ENCODE measurements around the gene MEIS2.

The MEIS2 gene

DNA sequence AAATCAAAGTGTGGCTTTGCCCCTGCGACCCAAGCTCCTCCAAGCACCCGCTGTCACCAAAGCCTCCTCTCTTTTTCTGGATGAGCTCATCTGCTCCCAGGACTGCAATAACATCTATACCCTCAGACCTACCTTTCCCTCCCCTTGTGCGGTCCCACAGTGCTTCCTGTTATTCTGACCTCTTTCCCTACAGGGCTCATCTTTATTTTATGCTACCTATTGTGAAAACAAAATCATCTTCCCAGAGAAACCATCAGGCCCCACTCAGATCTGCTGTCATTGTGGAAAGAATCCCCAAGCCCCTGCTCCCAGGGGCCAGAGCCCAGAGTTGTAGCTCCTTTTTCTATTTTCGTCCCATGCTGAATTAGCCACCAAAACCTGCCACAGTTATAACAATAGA, 162.2 kb downstream of the MEIS2 start:
- no peak for DNase-seq (ENCODE audit: low read depth in 1 of 2, low spot score in 1 of 2)

DNA sequence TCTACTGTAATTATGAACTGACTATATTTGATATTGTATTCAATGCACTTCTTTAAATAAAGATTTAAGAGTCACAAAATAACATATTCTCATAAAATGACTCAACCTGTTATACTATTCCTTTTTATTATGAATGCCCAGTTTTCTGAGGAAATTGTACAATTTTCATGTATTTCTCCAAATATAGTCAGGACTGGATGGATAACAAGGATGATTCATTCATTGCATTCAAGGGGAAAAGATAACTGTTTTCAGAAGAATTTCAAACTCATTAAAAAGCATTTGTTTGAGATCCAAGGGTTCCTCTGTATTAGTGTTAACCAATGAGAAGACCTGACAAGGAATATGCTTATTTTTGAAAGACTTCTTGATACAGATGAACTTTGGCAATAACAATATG, 163.7 kb downstream of the MEIS2 start:
- no peak for DNase-seq (ENCODE audit: low read depth in 1 of 2, low spot score in 1 of 2)

DNA sequence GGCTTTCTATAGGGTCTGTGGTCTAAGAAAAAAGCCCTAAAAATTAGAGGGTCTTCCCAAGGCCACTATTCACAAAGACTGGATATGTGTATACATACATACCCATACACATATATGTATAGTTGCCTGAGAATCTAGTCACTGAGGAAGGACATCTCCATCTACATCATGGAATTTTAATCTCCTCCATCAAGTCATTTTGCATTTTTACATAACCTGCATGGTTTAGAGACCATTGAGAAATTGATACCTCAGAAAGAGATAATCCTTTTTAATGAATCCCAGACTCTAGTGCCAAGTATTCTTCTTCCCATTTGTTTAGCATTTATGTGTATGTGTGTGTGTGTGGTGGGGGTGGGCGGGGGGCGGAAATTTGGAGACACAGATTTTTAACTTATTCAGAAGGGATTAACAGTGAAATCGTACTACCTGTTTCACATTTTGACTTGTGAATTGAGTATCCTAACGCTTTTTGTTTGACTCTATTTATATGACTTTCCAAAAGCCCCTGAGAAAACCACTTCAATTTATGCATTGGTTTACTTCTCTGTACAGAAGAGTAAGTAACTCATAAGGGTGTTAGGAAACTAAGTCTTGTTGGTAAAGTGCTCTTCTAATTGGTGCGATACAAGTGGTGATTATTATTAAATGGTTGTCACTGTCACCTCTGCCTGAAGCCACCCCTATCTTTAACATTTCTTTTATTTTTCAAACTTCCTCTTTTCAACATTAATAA, 166.9 kb downstream of the MEIS2 start:
- DNase-seq (ENCODE audit: low read depth in 1 of 2, low spot score in 1 of 2): no peak

DNA sequence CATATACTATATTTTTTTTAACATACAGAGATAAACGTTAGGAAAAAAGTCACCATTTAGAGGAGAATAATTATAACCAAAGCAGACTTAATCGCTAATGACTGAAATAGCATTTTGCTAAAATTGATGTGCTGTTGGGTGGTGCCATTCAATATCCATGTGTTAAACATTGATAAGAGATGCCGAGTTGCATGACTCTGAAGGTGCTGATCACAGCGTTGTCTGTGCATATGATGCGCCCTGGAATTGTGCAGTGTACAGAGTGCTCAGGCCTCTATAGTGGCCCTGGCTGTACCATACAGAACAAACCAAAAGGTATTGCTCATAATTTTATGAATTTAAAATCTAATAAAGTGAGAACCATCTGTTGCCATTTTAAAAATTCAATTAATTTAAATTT, 168.3 kb downstream of the MEIS2 start:
- DNase-seq (ENCODE audit: low read depth in 1 of 2, low spot score in 1 of 2): no peak

DNA sequence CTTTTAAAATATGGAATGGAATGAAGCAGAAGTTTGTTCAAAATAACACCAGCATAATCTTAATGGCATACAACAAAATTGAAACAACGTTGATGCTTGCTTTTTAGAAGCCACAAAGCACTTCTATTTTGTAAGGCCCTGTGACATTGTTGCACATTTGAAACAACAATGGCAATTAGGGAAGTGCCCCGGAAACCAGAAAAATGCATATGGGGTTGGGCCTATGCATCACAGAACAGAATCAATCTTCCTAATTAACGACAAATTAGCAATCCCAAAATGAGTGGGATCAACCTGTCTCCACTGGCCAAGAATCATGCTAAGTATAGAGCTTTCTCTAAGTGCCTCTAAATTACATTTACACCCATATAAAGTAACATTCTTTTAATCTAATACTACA, 168.9 kb downstream of the MEIS2 start:
- no peak for DNase-seq (ENCODE audit: low read depth in 1 of 2, low spot score in 1 of 2)

DNA sequence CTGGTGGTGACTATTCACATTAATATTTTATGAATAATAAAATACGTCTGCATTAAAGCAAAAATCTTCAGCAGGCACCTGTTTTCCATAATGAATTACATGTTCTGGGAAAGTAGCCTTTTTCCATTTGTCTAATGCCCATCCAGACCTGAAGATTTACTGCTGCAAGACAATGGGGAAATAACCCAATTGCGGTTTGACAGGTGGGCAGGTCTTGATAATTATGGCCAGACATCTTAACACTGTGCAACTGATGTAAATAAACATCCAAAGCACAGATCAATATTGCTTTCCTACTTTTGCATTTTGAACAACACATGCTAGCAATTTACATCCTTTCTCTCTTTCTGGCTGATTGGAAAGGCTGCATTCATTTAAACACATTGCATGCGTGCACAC, 173.9 kb downstream of the MEIS2 start:
- no peak for DNase-seq (ENCODE audit: low read depth in 1 of 2, low spot score in 1 of 2)

DNA sequence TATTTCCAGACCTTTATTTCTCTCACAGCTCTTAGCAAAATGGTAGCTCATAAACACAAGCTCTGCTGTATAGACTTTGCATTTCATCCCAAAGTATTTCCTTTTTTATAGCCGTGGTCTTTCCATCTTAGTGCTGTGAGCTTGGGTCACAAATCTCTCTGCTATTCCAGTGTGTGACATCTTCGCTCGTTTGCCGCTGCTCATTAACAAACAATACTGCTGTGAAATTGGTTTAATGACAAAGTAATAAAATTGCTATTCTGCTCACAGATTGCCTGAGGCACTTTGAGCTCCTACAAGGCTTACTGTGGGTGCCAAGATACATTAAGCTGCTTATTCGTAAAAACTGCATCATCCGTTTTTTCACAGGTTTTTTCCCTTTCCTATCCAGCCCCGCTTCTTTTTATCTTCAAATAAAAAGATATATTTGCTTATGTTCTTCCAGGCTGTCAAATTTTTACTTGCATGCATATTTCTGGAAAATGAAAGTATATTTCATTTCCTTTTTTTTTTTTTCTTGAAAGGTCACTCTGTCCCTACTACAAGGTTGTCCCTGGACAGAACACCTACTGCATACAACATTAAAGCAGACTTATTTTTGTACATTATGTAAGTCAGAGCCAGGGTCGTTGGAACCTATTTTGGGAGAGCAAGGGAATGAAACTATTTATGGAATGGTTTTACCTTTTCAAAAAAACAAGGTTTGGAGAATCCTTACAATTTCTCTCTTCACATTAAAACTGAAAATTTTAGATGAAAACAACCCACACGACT, 174.5 kb downstream of the MEIS2 start:
- no peak for DNase-seq (ENCODE audit: low read depth in 1 of 2, low spot score in 1 of 2)

DNA sequence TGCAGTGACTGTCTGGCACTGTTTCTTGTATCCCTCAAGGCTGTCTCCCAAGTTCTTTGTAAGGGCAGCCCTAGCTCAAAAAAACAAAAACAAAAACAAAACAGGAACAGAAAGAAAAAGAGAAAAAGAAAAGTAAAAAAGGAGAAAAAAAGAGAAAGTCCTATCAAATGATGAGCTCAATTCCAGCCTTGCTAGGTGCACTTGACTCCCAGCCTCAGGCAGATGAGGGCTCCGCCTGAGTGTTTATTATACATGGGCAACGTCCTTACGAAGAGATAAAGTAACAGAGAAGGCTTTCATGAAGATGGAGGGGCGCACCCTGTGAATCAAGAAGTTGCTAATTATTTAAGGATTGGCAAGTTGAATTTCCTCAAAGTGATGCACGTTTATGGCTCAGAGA, 175.3 kb downstream of the MEIS2 start:
- DNase-seq (ENCODE audit: low read depth in 1 of 2, low spot score in 1 of 2): no peak

DNA sequence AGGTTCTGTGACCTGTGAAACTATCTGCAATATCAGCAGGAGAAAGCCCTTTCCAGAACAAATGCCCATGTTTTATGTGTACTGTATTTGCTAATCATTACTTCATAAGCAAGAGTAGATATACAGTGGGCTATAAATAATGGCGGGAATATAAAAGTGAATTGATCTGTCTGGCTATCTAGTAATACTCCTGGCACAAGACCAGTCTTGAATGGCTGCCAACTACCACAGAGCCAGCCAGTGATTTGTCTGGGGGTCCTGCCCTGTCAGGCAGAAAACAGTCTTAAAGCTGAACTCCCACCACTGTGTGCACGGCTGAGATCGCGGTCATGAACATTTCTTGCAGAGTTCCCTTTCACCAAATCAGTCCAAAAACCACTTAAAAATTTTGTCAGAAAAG, 176.3 kb downstream of the MEIS2 start:
- no peak for DNase-seq (ENCODE audit: low read depth in 1 of 2, low spot score in 1 of 2)

DNA sequence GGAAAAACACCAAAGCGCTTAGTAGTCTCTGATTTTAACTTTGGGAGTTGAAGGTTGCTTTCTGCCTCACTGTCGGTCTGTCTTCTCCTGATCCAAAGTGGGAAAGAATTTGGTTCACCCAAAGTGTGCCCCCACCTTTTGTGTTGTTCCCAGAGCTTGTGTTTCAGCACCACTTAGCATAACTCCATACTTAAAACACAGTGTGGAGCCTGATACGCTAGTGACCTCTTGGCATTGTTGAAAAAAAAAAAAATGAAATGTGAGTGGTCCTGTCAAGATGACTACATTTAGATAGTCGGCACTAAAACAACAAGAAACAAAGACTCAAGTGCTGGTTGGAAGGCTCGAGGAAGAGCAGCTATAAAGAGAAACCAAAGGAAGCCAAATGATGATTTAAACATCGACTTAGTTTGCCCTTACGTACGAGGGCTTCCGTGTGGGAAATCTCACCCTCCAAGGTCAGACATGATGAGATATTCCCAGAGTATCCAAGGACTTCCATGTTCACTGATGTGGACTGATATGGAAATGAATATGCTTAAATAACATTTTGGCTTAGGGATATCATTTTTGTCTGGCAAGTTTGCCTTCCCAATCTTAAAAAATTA, 178.8 kb downstream of the MEIS2 start:
- DNase-seq (ENCODE audit: low read depth in 1 of 2, low spot score in 1 of 2): no peak

DNA sequence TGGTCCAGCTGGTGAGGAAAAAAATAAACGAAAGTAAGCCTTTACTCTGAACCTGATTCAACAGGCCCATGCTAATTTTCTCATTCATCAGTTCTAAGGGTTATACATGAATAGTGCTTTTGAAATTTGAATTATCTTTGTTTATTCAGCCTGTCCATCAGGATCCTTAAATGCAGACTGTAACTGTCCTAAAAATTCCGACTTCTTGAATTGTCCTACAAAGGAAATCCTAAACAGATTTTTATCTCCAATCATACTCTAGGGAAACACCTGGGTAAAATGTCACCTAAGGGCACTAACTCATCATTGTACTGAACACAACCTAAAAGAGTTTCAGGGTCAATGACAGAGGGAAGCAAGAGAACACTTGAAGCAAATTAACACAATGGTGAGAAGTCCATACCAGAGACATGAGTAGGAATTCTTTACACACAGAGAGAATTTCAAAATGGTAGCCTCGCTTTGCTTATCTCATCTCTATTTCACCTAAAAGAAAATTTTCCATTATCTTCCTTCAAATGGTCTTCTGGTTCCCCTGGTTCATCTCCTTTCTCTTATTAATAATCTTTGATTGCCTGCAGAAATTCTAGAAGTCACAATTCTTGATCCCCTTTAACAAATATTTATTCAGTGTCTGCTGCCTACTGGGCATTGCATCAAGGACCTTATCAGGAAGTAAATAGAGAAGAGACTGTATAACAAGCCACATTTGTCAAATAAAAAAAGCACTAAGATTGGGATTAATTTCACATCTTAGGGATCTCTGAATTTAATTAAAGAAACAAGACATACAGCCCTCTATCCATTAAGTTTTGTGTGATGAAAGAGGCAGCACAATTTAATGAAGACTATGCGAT, 182.7 kb downstream of the MEIS2 start:
- DNase-seq (ENCODE audit: low read depth in 1 of 2, low spot score in 1 of 2): no peak

DNA sequence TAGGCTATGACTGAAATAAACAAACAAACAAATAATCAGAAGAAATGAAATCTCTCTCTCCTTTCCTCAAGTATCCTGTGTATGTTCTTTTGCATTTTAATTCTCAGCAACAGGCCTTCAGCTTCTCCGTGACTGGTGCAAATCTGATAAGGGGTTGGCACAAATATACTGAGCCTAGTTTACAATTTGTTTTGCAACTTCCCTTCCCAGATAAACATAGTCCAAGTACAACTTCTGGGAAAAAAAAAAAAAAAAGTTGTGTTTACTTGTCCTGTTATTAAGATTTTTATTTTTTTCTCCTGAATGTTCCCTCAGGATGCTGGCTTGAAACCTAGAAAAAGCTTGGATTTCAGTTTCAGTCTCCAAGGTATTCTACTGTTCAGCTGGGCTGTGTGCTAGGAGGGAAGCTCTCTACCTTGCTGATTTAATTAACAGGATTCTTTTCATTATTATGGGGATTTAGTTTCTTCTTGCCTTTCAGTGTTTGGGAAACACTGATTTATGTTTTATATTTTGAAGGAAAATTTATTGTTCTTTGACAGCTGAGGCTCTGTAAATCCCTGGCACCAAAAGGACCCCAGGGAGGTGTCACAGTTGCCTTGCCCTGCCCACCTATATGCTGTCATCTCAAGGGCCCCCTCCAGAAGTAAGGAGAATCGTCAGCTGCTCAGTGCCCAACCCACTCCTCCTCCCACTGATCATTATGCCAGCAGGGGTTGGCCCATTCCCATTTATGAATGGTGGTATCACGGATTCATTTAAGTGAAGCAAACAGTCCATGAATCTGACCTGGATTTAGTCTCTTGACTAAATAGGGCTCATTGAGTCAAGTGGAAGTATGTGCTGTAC, 185.2 kb downstream of the MEIS2 start:
- DNase-seq (ENCODE audit: low read depth in 1 of 2, low spot score in 1 of 2): no peak

DNA sequence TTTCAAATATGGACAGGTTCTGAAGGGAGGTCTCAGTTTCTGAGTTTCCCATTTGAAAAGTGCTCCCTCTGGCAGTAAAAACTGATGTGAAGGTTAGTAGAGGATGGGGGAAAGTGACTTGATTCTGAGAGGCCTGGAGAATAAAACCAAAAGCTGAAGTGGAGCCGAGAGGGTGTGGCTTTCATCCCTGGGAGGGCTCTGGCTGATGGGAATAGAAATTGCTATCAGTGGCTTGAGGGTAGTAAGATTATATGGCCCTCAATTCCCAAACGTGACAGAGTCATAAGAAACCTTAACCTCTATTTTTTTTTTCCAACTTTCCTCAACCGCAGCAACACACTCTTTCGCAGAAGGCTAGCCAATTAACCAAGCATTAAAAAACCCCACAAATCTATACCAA, 185.9 kb downstream of the MEIS2 start:
- DNase-seq (ENCODE audit: low read depth in 1 of 2, low spot score in 1 of 2): no peak

DNA sequence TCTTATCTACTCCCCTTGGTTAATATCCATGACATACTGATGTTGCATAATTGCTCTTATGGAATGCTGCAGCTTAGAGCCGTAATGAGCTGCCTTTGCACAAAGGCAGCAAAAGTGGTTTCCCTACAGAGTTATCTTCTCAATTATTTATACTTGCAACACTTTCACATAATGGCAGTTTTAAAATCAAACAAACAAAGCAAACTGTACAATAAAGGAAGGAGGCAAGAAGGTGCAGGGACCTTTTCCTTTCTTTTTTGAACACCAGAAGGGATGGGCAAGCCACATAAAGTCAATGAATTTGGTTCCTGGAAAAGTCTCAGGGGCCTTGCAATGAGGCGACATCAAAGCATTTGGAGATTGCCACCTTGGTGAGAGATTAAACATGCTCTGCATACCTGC, 188.0 kb downstream of the MEIS2 start:
- DNase-seq (ENCODE audit: low read depth in 1 of 2, low spot score in 1 of 2): no peak

DNA sequence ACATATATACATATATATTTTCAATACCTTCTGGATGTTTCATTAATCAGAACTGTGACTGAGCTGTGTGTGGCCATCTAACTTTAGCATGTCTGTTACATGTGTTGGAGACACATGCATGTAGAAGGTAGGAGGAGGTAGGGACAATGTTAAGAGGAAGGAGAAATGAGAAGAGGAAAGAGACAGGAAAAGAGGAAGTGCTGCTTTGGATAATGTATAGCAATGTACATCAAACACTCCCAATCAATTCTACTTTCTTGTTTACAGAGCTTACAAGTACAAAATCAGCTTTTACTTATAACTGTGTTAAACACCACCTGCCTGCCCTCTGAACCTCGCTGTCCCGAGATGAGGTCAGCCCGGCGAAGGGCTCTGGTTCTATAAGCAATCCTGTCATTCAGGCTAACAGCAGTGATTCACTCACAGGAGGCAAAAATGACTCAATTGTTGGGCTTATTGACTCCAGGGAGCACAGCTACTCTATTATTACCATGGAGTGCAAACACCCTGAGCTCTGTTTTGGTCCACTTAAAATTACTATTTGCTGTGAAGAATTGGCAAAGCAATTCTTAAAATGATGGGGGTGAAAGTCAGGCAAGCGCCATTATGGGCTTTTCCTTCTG, 188.9 kb downstream of the MEIS2 start:
- no peak for DNase-seq (ENCODE audit: low read depth in 1 of 2, low spot score in 1 of 2)

DNA sequence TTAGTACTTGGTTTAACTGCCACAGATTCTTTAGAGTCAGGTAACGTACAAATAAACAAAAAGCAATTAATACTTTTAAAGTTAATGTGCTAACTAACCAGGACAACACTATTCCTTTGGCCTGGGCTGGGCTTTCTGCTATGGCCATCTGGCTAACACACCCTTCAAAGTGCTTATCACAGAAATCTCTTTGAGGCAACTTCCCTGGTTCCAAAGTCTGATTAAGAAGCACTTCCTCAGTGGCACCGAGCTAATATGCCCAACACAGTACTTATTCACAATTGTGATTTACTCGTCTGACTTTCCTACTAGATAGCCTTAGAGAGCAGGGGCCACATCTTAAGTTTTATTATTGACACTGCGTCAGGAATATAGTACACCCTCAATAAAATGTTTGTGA, 191.4 kb downstream of the MEIS2 start:
- no peak for DNase-seq (ENCODE audit: low read depth in 1 of 2, low spot score in 1 of 2)

DNA sequence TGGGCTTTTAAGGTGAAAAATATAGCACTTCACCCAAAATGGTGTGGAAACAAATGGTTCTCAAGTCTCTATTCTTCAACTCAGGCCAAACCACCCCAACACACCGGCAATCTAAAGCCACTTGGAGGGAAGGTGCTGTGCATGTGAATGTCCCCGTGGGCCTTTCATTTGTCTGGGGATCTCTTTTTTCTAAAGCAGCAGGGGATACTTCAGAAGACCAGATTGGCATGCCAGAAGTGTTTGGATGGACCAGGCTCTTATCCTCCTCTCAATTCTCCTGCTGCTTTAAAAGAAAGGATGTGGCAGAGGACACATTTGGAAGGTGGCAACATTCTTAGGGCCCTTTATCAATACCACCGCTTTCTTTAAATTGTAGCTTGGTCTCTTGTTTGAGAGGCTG, 193.1 kb downstream of the MEIS2 start:
- DNase-seq (ENCODE audit: low read depth in 1 of 2, low spot score in 1 of 2): no peak

DNA sequence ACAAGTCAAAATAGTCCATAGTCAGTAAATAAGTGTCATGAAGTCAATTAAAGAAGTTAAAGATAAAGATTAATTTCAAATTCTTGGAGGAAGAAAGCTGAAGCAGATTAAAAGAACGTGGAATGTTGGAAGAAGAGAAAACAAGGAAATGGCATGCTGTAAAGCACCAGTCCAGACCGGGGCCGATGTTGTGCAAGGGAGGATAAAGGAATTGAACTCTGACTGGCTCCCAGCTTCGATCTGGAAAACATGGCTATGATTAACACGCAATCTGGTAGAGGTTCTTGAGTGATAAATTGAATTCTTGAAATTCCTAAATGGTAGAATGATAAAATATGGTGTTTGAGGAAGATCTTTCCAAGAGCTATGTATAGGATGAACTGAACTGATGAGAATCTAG, 194.4 kb downstream of the MEIS2 start:
- no peak for DNase-seq (ENCODE audit: low read depth in 1 of 2, low spot score in 1 of 2)

DNA sequence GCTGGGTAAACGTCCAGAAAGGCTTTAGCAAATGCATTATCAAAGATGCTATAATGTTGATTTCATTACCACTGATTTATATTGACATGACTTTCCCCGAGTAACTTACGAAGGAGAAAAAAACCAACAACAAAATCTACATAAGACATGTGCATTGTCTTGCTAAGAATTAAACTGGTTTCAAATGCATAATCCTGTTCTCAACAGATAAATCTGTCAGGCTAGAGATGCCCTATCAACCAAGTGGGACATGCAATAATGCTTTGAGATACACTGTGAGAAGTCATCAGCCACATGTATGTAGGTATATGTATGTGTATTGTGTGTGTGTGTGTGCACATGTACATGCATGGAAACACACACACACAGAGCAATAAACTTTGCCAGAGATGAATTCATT, 195.6 kb downstream of the MEIS2 start:
- no peak for DNase-seq (ENCODE audit: low read depth in 1 of 2, low spot score in 1 of 2)

DNA sequence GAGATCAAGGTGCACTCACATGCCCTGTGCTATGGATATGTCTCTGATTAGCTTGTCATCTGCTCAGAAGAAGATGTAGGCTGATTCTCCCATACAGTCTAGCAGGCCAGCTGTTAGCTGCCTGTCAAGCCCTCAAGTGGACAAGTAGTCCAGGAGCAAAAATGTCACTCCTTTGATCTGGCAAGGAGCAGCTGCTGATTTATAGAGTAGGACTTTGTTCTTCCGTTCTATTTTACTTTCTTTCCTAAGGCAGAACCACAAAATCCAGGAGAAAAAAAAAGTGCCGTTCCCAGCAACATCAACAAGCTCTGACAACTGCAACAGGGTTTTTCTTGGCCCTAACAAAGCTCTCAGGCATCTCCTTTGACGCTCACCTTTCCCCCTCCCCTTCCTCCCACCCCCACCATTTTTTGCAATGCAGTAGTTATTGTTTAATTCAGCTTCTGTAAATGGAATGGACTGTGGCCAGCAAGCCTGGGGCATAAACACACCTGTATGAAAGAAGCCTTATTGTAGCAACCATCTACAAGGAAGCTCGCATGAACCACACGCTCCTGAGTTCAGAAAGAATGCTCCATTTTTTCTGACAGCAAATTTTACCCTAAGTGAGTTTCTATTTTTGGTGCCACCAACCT, 196.3 kb downstream of the MEIS2 start:
- DNase-seq (ENCODE audit: low read depth in 1 of 2, low spot score in 1 of 2): no peak
